ENCODE results near the gene MLLT1.

The MLLT1 gene

DNA sequence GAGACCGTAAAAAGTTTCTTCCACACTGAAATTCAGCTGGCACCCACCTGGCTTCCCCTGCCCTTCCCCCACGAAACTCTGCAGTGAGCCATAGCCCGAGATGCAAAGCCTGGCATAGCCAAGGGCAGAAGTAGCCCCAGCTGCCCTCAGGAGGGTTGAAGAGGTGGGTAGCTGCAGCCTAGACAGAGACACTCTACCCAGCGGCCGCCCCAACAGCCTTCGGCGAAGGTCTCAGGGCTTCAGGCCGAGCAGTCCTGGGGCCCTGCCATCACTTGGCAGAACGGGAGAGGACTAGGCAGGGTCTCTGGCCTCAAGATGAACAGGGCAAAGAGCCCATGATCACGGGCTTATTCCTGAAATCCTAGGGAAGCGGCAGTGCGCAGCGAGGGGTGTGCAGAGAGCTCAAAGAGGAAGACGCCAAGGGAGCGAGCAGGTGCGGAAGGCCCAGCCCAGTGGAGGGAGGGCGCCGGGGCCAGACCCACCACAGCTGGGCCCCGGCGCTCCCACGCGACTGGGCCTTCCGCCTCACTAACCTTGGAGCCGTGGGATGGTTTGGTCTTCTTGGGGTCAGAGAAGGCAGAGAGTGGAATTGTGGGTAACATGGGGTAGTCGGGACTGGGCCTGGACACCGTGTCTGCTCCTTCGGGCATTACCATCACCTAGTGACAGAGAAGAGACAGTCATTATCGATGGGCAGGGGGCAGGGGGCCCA, 53.2 kb downstream of the MLLT1 start:
- no peak for FAIRE-seq
- TF ChIP-seq SPI1 (IDR thresholded peaks at IDR 0.05; ENCODE audit: low read depth, low read length), result no peak
- no peak for TF ChIP-seq TAF1 (IDR thresholded peaks at IDR 0.05; ENCODE audit: low read depth, low read length)
- no peak for TF ChIP-seq POLR2AphosphoS5 (IDR thresholded peaks at IDR 0.05; ENCODE audit: low read depth, low read length)
- TF ChIP-seq POU2F2 (IDR thresholded peaks at IDR 0.05; ENCODE audit: low read depth, low read length), result no peak
- no peak for TF ChIP-seq POLR2A (IDR thresholded peaks at IDR 0.05; ENCODE audit: low read depth, low read length)
- TF ChIP-seq PAX5 (IDR thresholded peaks at IDR 0.05; ENCODE audit: insufficient read depth, low read length, severe bottlenecking), result no peak
- DNase-seq (ENCODE audit: insufficient read length, low spot score), result no peak

DNA sequence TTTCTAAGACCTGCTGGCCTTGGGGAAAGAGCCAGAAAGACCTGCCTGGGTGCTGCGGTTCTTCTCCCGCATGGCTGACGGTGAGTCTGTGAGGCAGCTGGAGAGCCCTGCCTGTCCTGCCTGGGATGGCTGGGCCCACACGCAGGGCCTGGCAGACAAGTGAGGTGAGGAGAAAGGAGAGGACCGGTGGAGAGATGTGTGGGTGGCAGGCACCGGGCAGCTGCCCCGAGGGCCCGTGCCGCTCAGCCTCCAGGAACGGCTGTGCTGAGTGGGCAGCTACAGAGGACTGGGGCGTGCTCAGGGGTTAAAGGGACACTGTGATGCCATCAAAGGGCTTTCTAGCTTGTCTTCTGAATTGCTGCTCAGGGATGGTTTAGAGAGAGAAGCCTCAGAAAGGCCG, 53.8 kb downstream of the MLLT1 start:
- DNase-seq (ENCODE audit: insufficient read length, low spot score) (no peak), FAIRE-seq (no peak)
- TF ChIP-seq POU2F2 (IDR thresholded peaks at IDR 0.05; ENCODE audit: low read depth, low read length), result no peak
- TF ChIP-seq POLR2AphosphoS5 (IDR thresholded peaks at IDR 0.05; ENCODE audit: low read depth, low read length), result no peak
- TF ChIP-seq TAF1 (IDR thresholded peaks at IDR 0.05; ENCODE audit: low read depth, low read length), result no peak
- TF ChIP-seq SPI1 (IDR thresholded peaks at IDR 0.05; ENCODE audit: low read depth, low read length), result no peak
- TF ChIP-seq POLR2A (IDR thresholded peaks at IDR 0.05; ENCODE audit: low read depth, low read length), result no peak
- no peak for TF ChIP-seq PAX5 (IDR thresholded peaks at IDR 0.05; ENCODE audit: insufficient read depth, low read length, severe bottlenecking)

DNA sequence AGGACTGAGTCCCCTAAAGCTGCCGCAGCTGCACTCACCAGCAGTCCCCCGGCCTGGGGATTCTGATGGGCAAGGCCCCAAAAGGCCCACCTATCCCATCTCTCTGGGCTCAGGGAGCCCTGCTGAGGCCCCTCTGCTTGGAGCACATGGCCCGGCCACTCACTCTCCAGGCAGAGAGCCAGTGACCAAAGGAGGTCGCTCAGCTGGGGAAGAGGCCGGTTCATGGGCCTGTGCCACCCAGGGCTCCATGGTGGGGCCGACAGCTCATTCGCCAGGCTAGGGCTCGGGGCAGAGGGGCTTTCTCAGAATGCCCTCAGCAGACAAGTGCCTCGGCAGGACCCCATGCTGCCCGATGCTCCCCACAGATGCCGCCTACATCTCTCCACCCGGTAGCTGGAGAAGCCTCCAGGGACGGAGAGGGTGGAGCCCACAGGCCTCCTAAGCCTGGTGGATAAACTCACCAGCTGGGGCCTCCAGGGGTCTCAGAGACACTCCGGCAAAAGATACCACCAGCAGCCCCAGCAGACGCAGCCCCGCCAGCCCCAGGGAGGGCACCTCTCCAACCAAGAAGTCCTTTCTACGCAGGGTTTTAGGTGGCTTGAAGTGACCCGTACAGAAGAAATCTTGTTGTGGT, 54.4 kb downstream of the MLLT1 start:
- TF ChIP-seq SPI1 (IDR thresholded peaks at IDR 0.05; ENCODE audit: low read depth, low read length), result no peak
- TF ChIP-seq POLR2A (IDR thresholded peaks at IDR 0.05; ENCODE audit: low read depth, low read length), result no peak
- TF ChIP-seq POU2F2 (IDR thresholded peaks at IDR 0.05; ENCODE audit: low read depth, low read length), result no peak
- TF ChIP-seq PAX5 (IDR thresholded peaks at IDR 0.05; ENCODE audit: insufficient read depth, low read length, severe bottlenecking), result no peak
- no peak for TF ChIP-seq TAF1 (IDR thresholded peaks at IDR 0.05; ENCODE audit: low read depth, low read length)
- TF ChIP-seq POLR2AphosphoS5 (IDR thresholded peaks at IDR 0.05; ENCODE audit: low read depth, low read length), result no peak
- DNase-seq (ENCODE audit: insufficient read length, low spot score), result no peak

DNA sequence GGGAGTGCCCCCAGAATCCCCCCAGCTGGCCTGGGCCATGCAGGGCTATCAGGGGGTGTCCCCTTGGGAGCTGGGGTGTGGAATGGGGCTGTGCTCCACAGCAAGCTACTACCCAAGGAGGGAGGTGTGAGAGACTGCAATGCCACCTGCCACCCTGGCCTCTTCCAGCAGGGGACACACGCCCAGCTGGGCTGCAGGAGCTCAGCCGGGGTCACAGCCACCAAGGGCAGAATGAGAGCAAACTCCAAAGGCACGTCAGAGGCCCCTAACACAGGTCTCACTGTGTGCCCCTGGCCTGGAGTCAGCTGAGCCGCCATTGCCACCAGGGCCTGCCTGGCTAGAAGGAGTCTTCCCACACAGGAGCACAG, 55.5 kb downstream of the MLLT1 start:
- FAIRE-seq (no peak), DNase-seq (ENCODE audit: insufficient read length, low spot score) (no peak)
- TF ChIP-seq SPI1 (IDR thresholded peaks at IDR 0.05; ENCODE audit: low read depth, low read length), result no peak
- no peak for TF ChIP-seq POLR2A (IDR thresholded peaks at IDR 0.05; ENCODE audit: low read depth, low read length)
- TF ChIP-seq POLR2AphosphoS5 (IDR thresholded peaks at IDR 0.05; ENCODE audit: low read depth, low read length), result no peak
- no peak for TF ChIP-seq PAX5 (IDR thresholded peaks at IDR 0.05; ENCODE audit: insufficient read depth, low read length, severe bottlenecking)
- no peak for TF ChIP-seq POU2F2 (IDR thresholded peaks at IDR 0.05; ENCODE audit: low read depth, low read length)
- no peak for TF ChIP-seq TAF1 (IDR thresholded peaks at IDR 0.05; ENCODE audit: low read depth, low read length)

More for the DNA sequence above, 54.4 kb downstream of the MLLT1 start:
- no peak for FAIRE-seq

DNA sequence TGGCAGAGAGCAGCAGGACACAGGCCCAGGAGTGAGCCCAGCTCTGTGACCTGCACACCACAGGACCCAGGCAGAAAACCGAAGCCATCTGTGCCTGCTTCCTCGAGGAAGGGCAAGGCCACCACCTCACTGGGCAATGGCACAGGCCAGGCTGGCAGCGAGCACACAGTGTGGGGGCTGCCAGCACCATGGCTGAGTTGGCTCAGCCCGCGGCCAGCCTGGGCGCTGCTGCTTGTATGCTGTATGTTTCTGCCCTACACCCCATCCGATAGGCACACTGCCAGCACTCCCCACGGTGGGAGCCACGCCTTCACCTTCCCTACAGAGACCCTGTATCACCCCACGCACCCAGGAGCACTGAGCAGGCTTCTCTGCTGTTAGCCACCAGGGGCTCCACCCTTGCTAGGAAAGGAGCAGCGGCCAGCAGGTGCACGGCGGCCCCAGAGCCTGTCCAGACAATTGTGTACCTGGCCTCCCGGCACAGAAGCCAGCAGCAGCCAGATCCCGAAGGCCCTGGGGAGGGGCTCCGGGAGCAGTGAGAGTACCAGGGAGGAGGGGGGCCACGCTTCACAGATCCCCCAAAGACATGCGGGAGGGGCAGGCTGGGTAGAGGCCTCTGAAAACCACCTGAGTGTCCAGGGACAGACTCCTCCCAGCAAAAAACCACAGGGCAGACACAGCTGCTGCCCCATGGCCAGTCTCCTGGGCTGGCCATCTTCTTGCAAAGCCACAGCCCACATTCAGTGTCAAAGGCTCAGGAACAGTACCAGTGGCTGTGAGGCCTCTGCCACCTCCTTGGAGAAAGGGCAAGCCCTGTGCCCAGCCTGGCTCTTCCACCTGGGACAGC, 56.1 kb downstream of the MLLT1 start:
- DNase-seq (ENCODE audit: insufficient read length, low spot score), result no peak
- TF ChIP-seq POU2F2 (IDR thresholded peaks at IDR 0.05; ENCODE audit: low read depth, low read length) (no peak), SPI1 (IDR thresholded peaks at IDR 0.05; ENCODE audit: low read depth, low read length) (no peak), TAF1 (IDR thresholded peaks at IDR 0.05; ENCODE audit: low read depth, low read length) (no peak), PAX5 (IDR thresholded peaks at IDR 0.05; ENCODE audit: insufficient read depth, low read length, severe bottlenecking) (no peak), POLR2A (IDR thresholded peaks at IDR 0.05; ENCODE audit: low read depth, low read length) (no peak), POLR2AphosphoS5 (IDR thresholded peaks at IDR 0.05; ENCODE audit: low read depth, low read length) (no peak)
- FAIRE-seq, result no peak

DNA sequence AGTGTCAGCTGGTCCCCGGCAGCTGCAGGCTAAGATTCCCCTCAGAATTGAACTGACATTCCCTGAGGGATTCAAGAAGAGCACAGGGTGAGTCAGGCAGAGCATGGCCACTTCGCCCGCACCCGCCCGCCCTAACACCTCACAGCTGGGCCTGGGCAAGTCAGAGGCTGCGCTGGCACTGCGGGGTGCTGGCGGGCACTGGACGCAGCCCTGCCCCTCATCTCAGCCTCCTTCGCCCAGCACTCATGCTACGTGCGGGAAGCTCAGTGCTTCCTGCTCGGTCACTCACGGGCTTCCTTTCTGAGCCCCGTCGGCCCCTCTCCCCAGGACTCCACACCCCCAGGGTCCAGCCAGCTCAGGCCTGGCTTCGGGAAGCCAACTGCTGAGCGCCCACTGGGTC, 56.9 kb downstream of the MLLT1 start:
- FAIRE-seq (no peak), DNase-seq (ENCODE audit: insufficient read length, low spot score) (no peak)
- TF ChIP-seq TAF1 (IDR thresholded peaks at IDR 0.05; ENCODE audit: low read depth, low read length) (no peak), POLR2AphosphoS5 (IDR thresholded peaks at IDR 0.05; ENCODE audit: low read depth, low read length) (no peak), SPI1 (IDR thresholded peaks at IDR 0.05; ENCODE audit: low read depth, low read length) (no peak), POLR2A (IDR thresholded peaks at IDR 0.05; ENCODE audit: low read depth, low read length) (no peak), PAX5 (IDR thresholded peaks at IDR 0.05; ENCODE audit: insufficient read depth, low read length, severe bottlenecking) (no peak), POU2F2 (IDR thresholded peaks at IDR 0.05; ENCODE audit: low read depth, low read length) (no peak)

DNA sequence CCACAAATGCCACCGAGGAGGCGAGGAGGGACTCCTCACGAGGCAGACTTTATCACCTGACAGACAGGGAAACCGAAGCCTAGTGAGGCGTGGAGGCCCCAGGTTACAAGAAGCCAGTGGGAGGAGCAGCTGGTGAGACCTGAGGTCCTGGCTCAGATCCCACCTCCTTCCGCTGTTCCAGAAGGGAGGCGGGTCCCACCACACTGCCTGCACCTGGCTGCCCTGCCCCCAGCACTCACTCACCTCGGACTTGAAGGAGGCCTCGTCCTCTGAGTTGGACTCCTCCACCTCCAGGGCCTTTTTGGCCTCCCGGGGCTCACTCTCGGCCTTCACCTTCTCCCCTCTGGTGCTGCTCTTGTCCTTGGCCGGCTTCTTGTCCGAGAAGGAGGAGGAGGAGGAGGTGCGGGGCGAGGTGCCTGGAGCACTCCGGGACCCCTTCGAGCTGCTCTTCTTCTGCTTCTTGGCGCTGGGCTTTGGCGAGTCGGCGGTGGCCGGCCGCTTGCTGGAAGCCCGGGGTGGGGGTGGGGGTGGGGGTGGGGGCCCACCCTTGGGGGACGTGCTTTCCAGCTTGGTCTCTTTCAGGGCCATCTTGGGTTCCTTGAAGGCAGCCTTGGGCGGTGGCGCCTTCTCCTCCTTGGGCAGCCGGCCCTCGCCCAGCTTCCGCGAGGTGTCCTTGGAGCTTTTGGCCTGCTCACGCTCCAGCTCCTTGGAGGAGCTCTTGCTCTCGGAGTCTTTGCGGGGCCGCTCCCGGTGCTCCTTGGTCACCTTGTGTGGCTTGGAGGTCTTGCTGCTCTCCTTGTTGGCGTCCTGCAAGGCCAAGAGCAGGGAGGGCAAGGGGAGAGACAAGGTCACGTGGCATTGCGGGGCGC, 57.7 kb downstream of the MLLT1 start:
- no peak for DNase-seq (ENCODE audit: insufficient read length, low spot score)
- FAIRE-seq, result no peak
- TF ChIP-seq SPI1 (IDR thresholded peaks at IDR 0.05; ENCODE audit: low read depth, low read length) (no peak), POLR2AphosphoS5 (IDR thresholded peaks at IDR 0.05; ENCODE audit: low read depth, low read length) (no peak), PAX5 (IDR thresholded peaks at IDR 0.05; ENCODE audit: insufficient read depth, low read length, severe bottlenecking) (no peak), POU2F2 (IDR thresholded peaks at IDR 0.05; ENCODE audit: low read depth, low read length) (no peak), POLR2A (IDR thresholded peaks at IDR 0.05; ENCODE audit: low read depth, low read length) (no peak), TAF1 (IDR thresholded peaks at IDR 0.05; ENCODE audit: low read depth, low read length) (no peak)

DNA sequence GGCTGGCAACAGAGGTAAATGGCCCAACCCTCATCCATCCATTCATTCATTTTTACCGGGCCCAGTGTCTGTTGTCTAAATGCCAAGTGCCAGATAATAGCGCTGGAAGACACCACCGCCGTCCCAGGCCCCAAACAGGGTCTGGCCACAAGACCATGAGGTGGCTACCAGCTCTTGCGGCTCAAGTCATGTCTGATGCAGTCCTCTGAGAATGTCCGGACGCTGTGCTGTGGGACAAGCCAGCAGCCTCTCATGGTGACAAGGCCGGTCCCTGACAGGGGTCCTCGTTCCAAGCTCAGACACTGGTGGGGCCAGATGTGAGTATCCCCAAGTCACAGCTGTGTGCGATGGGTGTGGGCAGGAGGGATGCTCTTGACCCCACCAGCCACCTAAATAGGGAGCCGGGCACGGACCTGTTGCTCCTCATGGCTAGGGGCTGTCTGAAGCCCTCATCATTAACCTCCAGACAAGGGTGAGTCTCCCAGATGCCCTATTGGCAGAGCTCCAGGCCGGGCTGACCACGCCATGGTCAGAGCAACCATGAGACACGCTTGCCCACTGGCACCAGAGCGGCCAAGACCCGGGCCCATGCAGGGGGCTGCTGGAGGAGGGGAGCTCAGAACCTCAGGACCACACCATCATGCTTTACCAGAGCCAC, 58.4 kb downstream of the MLLT1 start:
- TF ChIP-seq PAX5 (IDR thresholded peaks at IDR 0.05; ENCODE audit: insufficient read depth, low read length, severe bottlenecking), result no peak
- no peak for TF ChIP-seq TAF1 (IDR thresholded peaks at IDR 0.05; ENCODE audit: low read depth, low read length)
- TF ChIP-seq POU2F2 (IDR thresholded peaks at IDR 0.05; ENCODE audit: low read depth, low read length), result no peak
- TF ChIP-seq POLR2AphosphoS5 (IDR thresholded peaks at IDR 0.05; ENCODE audit: low read depth, low read length), result no peak
- no peak for TF ChIP-seq POLR2A (IDR thresholded peaks at IDR 0.05; ENCODE audit: low read depth, low read length)
- no peak for TF ChIP-seq SPI1 (IDR thresholded peaks at IDR 0.05; ENCODE audit: low read depth, low read length)
- DNase-seq (ENCODE audit: insufficient read length, low spot score) (no peak), FAIRE-seq (no peak)

Measured in GM12891 (cell line).